IMR-90 (cell line): Measurements from ENCODE around the gene C10orf95.

Source experiments
- CHD1 ChIP-seq: IDR thresholded peaks from 2 replicates; pipeline ENCODE4 v1.6.1; 2012; ENCODE audit warnings: low read depth, low read length, improper control_type of control experiment
- MXI1 ChIP-seq: IDR thresholded peaks from 2 replicates; pipeline ENCODE4 v1.6.1; 2012; ENCODE audit warnings: low read depth, mild to moderate bottlenecking, low read length, moderate library complexity, borderline replicate concordance
- TF ChIP-seq, protein P1 (sequence below): conservative IDR thresholded peaks from 2 replicates; pipeline ENCODE4 v1.5.1; 2012; ENCODE audit warnings: mild to moderate bottlenecking, low read depth, low read length, improper control_type of control experiment

- TF ChIP-seq, protein P1, sequence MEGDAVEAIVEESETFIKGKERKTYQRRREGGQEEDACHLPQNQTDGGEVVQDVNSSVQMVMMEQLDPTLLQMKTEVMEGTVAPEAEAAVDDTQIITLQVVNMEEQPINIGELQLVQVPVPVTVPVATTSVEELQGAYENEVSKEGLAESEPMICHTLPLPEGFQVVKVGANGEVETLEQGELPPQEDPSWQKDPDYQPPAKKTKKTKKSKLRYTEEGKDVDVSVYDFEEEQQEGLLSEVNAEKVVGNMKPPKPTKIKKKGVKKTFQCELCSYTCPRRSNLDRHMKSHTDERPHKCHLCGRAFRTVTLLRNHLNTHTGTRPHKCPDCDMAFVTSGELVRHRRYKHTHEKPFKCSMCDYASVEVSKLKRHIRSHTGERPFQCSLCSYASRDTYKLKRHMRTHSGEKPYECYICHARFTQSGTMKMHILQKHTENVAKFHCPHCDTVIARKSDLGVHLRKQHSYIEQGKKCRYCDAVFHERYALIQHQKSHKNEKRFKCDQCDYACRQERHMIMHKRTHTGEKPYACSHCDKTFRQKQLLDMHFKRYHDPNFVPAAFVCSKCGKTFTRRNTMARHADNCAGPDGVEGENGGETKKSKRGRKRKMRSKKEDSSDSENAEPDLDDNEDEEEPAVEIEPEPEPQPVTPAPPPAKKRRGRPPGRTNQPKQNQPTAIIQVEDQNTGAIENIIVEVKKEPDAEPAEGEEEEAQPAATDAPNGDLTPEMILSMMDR = no peak
- TF ChIP-seq CHD1 = no peak
- no peak for TF ChIP-seq MXI1
Observed at GRCh38 chr10:102424916-102425315, 26.4 kb downstream of the C10orf95 start.
